PC-3 (cell line): ENCODE data around the gene TRAIP. TPM values are rescaled to one million over a fixed set of nuclear protein-coding genes. Genes with fewer than 3 reads are reported as not detected.

Experiments
- ATAC-seq: fragments of 200-7000 bp; cut with Tn5 transposase; 2 replicates; pipeline ENCODE4 v1.9.1; 2020; ENCODE audit warnings: mild to moderate bottlenecking, moderate library complexity
- BruUV-seq: library from RNA; stranded (reverse); fragments of 400-500 nt; replicated peaks from 2 replicates; lab custom pipeline; 2021; lab: Mats Ljungman, UMichigan
- CTCF ChIA-PET: fragments of 300-600 bp; sonication (Branson Sonifier 250); formaldehyde crosslinking; loops from one replicate; lab custom pipeline; 2022; ENCODE audit warnings: antibody characterized with exemption; lab: Charles Lee
- POLR2A ChIA-PET: fragments of 300-600 bp; sonication (Branson Sonifier 250); formaldehyde crosslinking; loops from one replicate; lab custom pipeline; 2022; ENCODE audit warnings: antibody characterized with exemption; ENCODE audit not compliant: unreplicated experiment; lab: Charles Lee
- DNase-seq: peaks from one replicate; pipeline ENCODE4 v3.0.0-alpha.2; 2015
- H2AFZ ChIP-seq: fragments of 300-600 bp; sonication (generic); 2 replicates; pipeline ENCODE4 v1.6.0; 2016; ENCODE audit warnings: antibody characterized with exemption, low read length
- H3F3A ChIP-seq: fragments of 300-600 bp; sonication (generic); one replicate; pipeline ENCODE4 v1.6.0; 2017; ENCODE audit warnings: antibody characterized with exemption, low read length, control low read depth, mild to moderate bottlenecking; ENCODE audit not compliant: unreplicated experiment
- H3K27ac ChIP-seq: fragments of 300-600 bp; sonication (generic); 2 replicates; pipeline ENCODE4 v1.5.1; 2016; ENCODE audit warnings: mild to moderate bottlenecking, low read length
- H3K27me3 ChIP-seq: fragments of 300-600 bp; sonication (generic); 2 replicates; pipeline ENCODE4 v1.6.1; 2016; ENCODE audit warnings: low read length, mixed read lengths
- H3K36me3 ChIP-seq: fragments of 300-600 bp; sonication (generic); 2 replicates; pipeline ENCODE4 v1.6.1; 2016; ENCODE audit warnings: low read depth, mixed run types, low read length, mixed read lengths
- H3K4me1 ChIP-seq: fragments of 300-600 bp; sonication (generic); 2 replicates; pipeline ENCODE4 v1.5.1; 2016; ENCODE audit warnings: low read length; ENCODE audit not compliant: insufficient read depth
- H3K4me2 ChIP-seq: fragments of 300-600 bp; sonication (generic); 2 replicates; pipeline ENCODE4 v1.6.0; 2016; ENCODE audit warnings: low read length
- H3K4me3 ChIP-seq: fragments of 300-600 bp; sonication (generic); 2 replicates; pipeline ENCODE4 v1.5.1; 2016; ENCODE audit warnings: mild to moderate bottlenecking, low read length, mixed read lengths
- H3K79me2 ChIP-seq: fragments of 300-600 bp; sonication (generic); 2 replicates; pipeline ENCODE4 v1.6.1; 2017; ENCODE audit warnings: low read length, mixed read lengths
- H3K9ac ChIP-seq: fragments of 300-600 bp; sonication (generic); 2 replicates; pipeline ENCODE4 v1.6.0; 2016; ENCODE audit warnings: mild to moderate bottlenecking, low read length
- H3K9me2 ChIP-seq: fragments of 300-600 bp; sonication (generic); replicated peaks from 2 replicates; pipeline ENCODE4 v1.6.1; 2016; ENCODE audit warnings: mixed run types, low read length, mixed read lengths
- H3K9me3 ChIP-seq: fragments of 300-600 bp; sonication (generic); 2 replicates; pipeline ENCODE4 v1.6.1; 2016; ENCODE audit warnings: low read length, mixed read lengths
- H4K20me1 ChIP-seq: fragments of 300-600 bp; sonication (generic); 2 replicates; pipeline ENCODE4 v1.6.1; 2016; ENCODE audit warnings: low read length, mixed read lengths
- CTCF ChIP-seq: fragments of 300-600 bp; sonication (generic); conservative IDR thresholded peaks from 2 replicates; pipeline ENCODE4 v1.5.1; 2017; ENCODE audit warnings: antibody characterized with exemption, low read depth, mild to moderate bottlenecking, low read length
- EZH2 ChIP-seq: fragments of 300-600 bp; sonication (generic); IDR thresholded peaks from one replicate; pipeline ENCODE4 v1.6.1; 2017; ENCODE audit warnings: antibody characterized with exemption, mild to moderate bottlenecking, low read length; ENCODE audit not compliant: unreplicated experiment
- EZH2phosphoT487 ChIP-seq: fragments of 300-600 bp; sonication (generic); IDR thresholded peaks from 2 replicates; pipeline ENCODE4 v1.6.1; 2018; ENCODE audit warnings: mild to moderate bottlenecking, antibody characterized with exemption, low read length, borderline replicate concordance
- intact Hi-C: fragments of 100-400 bp; cut with micrococcal nuclease; formaldehyde crosslinking; loops from 2 replicates; pipeline ENCODE4 v1.9.0; 2023
- total RNA-seq: library from RNA; depleted of rRNA; stranded (reverse); fragments of >200 nt; gene quantifications from 2 replicates; pipeline ENCODE4 v1.2.3, GENCODE V29; 2014

Gene TRAIP
- total RNA-seq, 1 experiment from 2014 or later = 21.6 TPM

DNA sequence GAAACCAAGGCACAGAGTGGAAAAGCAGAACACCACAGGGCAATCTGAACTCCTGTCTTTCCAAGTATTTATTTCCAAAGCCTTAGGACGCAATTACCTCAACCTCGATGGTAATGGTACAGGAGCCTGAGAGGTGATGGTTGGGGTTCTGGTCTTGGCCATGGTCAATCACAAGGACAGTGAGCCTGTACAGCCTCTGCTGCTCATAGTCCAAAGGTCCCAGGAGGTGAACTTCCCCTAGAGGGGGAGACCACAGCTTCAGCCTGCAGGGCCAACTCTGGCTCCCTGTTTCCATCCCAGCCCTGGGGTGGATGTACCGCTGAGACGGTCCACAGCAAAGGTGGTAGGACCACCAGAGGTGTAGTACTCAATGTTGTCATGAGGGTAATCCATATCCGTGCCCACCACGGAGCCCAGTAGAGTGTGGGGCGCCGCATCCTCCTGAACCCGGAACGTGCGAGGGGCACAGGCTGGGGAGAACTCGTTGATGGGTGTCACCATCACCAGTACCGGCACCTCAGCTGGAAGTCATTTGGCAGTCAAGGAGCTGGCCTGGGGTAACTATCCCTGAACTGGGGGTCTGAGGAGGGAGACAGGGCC lies 62.8 kb downstream of the TRAIP start:
- ChIA-PET POLR2A (no interaction called here), CTCF (no interaction called here)
- H3K9me2 ChIP-seq = no peaks in the 10 kb centered on the region
- no peaks in the 10 kb centered on the region for H3K79me2 ChIP-seq
- H3F3A ChIP-seq = no peaks in the 10 kb centered on the region
- DNase-seq = no peak
- no peak overlapping the region for H3K4me2 ChIP-seq
- intact Hi-C loops = no loop called here
- no peak for ATAC-seq
- no peaks in the 10 kb centered on the region for H4K20me1 ChIP-seq
- no peaks in the 10 kb centered on the region for H3K4me1 ChIP-seq
- no peak overlapping the region for H2AFZ ChIP-seq
- H3K4me3 ChIP-seq = no peak overlapping the region
- TF ChIP-seq EZH2 (no peak), EZH2phosphoT487 (no peak)
- no peaks in the 10 kb centered on the region for H3K27me3 ChIP-seq
- BruUV-seq = no TSS peak
- no peak overlapping the region for H3K27ac ChIP-seq
- no peaks in the 10 kb centered on the region for H3K36me3 ChIP-seq
- no peaks in the 10 kb centered on the region for H3K9me3 ChIP-seq
- H3K9ac ChIP-seq = no peak overlapping the region

DNA sequence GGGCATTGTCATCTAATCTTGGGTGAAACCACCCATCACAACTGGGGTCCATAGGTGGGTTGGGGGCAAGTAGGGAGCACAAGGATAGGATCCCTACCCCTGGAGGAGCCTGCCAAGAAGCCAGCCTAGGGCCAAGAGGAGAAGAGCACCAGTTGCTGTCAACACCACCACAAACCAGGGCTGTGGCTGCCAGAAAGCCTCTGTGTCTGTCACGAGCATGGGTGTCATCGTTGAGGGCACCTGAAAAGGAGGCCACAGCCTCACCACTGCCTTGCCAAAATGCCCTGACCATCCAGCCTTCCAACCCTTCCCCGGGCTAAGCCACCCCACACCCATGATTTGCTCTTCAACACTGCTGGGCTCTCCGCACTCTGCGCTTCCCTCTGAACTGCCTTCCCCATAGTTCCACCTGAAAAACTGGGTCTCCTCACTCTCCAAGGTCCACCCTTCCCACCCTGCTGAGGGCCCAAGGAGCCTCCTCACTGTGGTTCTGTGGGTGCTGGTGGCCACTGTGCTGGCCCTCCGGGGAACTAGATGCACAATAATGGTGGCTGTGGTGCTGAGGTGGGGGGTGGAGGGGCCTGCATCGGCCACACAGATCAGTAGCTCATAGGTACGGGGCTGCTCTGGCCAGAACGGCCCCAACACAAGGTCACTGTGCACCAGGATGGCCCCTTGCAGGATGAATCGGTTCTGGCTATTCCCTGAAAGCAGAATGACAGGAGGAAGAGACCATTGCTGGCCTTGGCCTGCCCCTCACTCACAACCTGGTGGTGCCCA lies 63.8 kb downstream of the TRAIP start:
- intact Hi-C loops = no loop called here

GRCh38 chr3:49791571-49791970 lies 64.8 kb downstream of the TRAIP start:
- no peaks in the 10 kb centered on the region for H3F3A ChIP-seq
- DNase-seq = no peak
- no peaks in the 10 kb centered on the region for H3K36me3 ChIP-seq
- BruUV-seq = no TSS peak
- no peak overlapping the region for H3K9ac ChIP-seq
- H3K9me2 ChIP-seq = no peaks in the 10 kb centered on the region
- H3K4me2 ChIP-seq = no peak overlapping the region
- H3K79me2 ChIP-seq = no peaks in the 10 kb centered on the region
- CTCF ChIA-PET = no interaction called here
- H3K27ac ChIP-seq = no peak overlapping the region
- POLR2A ChIA-PET = no interaction called here
- no peak for ATAC-seq
- no peaks in the 10 kb centered on the region for H4K20me1 ChIP-seq
- no peaks in the 10 kb centered on the region for H3K27me3 ChIP-seq
- no peak for TF ChIP-seq CTCF
- no peak for TF ChIP-seq EZH2phosphoT487
- intact Hi-C loops = no loop called here
- no peak overlapping the region for H2AFZ ChIP-seq
- H3K9me3 ChIP-seq = no peaks in the 10 kb centered on the region
- peaks cover 7% of the 10 kb centered on the region for H3K4me1 ChIP-seq
- no peak overlapping the region for H3K4me3 ChIP-seq

More for the DNA sequence above, 63.8 kb downstream of the TRAIP start:
- H2AFZ ChIP-seq = no peak overlapping the region
- POLR2A ChIA-PET = interaction anchor here (0.6 kb wide), 1 partner anchor 323 kb away, joined by 3 read pairs; no protein-coding TSS in a partner anchor
- BruUV-seq = no TSS peak
- no peaks in the 10 kb centered on the region for H4K20me1 ChIP-seq
- H3K36me3 ChIP-seq = no peaks in the 10 kb centered on the region
- no peaks in the 10 kb centered on the region for H3K79me2 ChIP-seq
- H3F3A ChIP-seq = no peaks in the 10 kb centered on the region
- H3K9me3 ChIP-seq = no peaks in the 10 kb centered on the region
- CTCF ChIA-PET = no interaction called here
- no peaks in the 10 kb centered on the region for H3K27me3 ChIP-seq
- no peak overlapping the region for H3K4me3 ChIP-seq
- DNase-seq (no peak), ATAC-seq (no peak)
- H3K4me1 ChIP-seq = no peaks in the 10 kb centered on the region
- no peak overlapping the region for H3K4me2 ChIP-seq
- H3K9me2 ChIP-seq = no peaks in the 10 kb centered on the region
- H3K9ac ChIP-seq = no peak overlapping the region
- TF ChIP-seq CTCF = no peak
- no peak for TF ChIP-seq EZH2phosphoT487
- TF ChIP-seq EZH2 = no peak
- H3K27ac ChIP-seq = no peak overlapping the region
